ENCODE measurements around the gene ZNF790. TPM values are rescaled to one million over a fixed set of nuclear protein-coding genes. Genes with fewer than 3 reads are reported as not detected.

The ZNF790 gene
- total and polyA plus RNA-seq, 2 of the 13 experiments (the other 11 are each of a cell fraction or from before 2014, with no cell fraction given) = 1.3 to 5.3 TPM

- TF ChIP-seq, protein P1, sequence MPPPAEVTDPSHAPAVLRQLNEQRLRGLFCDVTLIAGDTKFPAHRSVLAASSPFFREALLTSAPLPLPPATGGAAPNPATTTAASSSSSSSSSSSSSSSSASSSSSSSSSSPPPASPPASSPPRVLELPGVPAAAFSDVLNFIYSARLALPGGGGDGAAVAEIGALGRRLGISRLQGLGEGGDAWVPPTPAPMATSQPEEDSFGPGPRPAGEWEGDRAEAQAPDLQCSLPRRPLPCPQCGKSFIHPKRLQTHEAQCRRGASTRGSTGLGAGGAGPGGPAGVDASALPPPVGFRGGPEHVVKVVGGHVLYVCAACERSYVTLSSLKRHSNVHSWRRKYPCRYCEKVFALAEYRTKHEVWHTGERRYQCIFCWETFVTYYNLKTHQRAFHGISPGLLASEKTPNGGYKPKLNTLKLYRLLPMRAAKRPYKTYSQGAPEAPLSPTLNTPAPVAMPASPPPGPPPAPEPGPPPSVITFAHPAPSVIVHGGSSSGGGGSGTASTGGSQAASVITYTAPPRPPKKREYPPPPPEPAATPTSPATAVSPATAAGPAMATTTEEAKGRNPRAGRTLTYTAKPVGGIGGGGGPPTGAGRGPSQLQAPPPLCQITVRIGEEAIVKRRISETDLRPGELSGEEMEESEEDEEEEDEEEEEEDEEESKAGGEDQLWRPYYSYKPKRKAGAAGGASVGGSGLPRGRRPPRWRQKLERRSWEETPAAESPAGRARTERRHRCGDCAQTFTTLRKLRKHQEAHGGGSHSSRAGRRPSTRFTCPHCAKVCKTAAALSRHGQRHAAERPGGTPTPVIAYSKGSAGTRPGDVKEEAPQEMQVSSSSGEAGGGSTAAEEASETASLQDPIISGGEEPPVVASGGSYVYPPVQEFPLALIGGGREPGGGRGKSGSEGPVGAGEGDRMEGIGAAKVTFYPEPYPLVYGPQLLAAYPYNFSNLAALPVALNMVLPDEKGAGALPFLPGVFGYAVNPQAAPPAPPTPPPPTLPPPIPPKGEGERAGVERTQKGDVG (CRISPR knock-in tag; IDR thresholded peaks at IDR 0.05; ENCODE audit: borderline replicate concordance) = no peak
- TF ChIP-seq, protein P2, sequence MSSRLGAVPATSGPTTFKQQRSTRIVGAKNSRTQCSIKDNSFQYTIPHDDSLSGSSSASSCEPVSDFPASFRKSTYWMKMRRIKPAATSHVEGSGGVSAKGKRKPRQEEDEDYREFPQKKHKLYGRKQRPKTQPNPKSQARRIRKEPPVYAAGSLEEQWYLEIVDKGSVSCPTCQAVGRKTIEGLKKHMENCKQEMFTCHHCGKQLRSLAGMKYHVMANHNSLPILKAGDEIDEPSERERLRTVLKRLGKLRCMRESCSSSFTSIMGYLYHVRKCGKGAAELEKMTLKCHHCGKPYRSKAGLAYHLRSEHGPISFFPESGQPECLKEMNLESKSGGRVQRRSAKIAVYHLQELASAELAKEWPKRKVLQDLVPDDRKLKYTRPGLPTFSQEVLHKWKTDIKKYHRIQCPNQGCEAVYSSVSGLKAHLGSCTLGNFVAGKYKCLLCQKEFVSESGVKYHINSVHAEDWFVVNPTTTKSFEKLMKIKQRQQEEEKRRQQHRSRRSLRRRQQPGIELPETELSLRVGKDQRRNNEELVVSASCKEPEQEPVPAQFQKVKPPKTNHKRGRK (CRISPR knock-in tag; IDR thresholded peaks at IDR 0.05) = no peak
- no peak for TF ChIP-seq ARNT (IDR thresholded peaks at IDR 0.05)
- TF ChIP-seq TEAD2 (CRISPR knock-in tag; IDR thresholded peaks at IDR 0.05) = no peak
- TF ChIP-seq GFI1 (CRISPR knock-in tag; IDR thresholded peaks at IDR 0.05; ENCODE audit: borderline replicate concordance) = no peak
- TF ChIP-seq SRF (IDR thresholded peaks at IDR 0.05; ENCODE audit: low read depth, low read length) = no peak
- no peak for TF ChIP-seq NCOA1 (CRISPR knock-in tag; IDR thresholded peaks at IDR 0.05)
- TF ChIP-seq RORA (CRISPR knock-in tag; IDR thresholded peaks at IDR 0.05) = no peak
- TF ChIP-seq ATF2 (CRISPR knock-in tag; IDR thresholded peaks at IDR 0.05) = no peak
- TF ChIP-seq TRIM24 (CRISPR knock-in tag; IDR thresholded peaks at IDR 0.05) = no peak
- TF ChIP-seq, protein P3, sequence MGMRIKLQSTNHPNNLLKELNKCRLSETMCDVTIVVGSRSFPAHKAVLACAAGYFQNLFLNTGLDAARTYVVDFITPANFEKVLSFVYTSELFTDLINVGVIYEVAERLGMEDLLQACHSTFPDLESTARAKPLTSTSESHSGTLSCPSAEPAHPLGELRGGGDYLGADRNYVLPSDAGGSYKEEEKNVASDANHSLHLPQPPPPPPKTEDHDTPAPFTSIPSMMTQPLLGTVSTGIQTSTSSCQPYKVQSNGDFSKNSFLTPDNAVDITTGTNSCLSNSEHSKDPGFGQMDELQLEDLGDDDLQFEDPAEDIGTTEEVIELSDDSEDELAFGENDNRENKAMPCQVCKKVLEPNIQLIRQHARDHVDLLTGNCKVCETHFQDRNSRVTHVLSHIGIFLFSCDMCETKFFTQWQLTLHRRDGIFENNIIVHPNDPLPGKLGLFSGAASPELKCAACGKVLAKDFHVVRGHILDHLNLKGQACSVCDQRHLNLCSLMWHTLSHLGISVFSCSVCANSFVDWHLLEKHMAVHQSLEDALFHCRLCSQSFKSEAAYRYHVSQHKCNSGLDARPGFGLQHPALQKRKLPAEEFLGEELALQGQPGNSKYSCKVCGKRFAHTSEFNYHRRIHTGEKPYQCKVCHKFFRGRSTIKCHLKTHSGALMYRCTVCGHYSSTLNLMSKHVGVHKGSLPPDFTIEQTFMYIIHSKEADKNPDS (CRISPR knock-in tag; IDR thresholded peaks at IDR 0.05) = no peak
- TF ChIP-seq ZNF501 (CRISPR knock-in tag; IDR thresholded peaks at IDR 0.05) = peak; percentile 92
- TF ChIP-seq ZNF766 (CRISPR knock-in tag; IDR thresholded peaks at IDR 0.05; ENCODE audit: borderline replicate concordance) = no peak
- TF ChIP-seq, protein P4, sequence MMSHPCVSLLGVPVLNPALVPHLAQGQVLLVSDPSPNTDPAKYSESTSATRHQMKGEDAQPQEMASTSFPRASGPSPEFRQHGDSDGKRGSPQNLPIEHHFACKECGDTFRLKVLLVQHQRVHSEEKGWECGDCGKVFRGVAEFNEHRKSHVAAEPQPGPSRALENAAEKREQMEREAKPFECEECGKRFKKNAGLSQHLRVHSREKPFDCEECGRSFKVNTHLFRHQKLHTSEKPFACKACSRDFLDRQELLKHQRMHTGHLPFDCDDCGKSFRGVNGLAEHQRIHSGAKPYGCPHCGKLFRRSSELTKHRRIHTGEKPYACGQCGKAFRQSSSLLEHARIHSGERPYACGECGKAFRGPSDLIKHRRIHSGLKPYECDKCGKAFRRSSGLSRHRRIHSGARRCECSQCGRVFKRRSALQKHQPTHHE (CRISPR knock-in tag; IDR thresholded peaks at IDR 0.05; ENCODE audit: borderline replicate concordance) = 0 out of 2 replicates have a peak, but pooled peaks have one; percentile 28
Measured at GRCh38 chr19:36772311-36773222, 65.6 kb downstream of the ZNF790 start, which contains the start of gene ZNF850 (continued).
